HG03378 (cell line): ENCODE results near the gene PLEK.

ENCODE experiments used
- ATAC-seq: cut with Tn5 transposase; IDR thresholded peaks from one replicate; pipeline ENCODE4 v1.9.1; 2021; ENCODE audit warnings: mild to moderate bottlenecking, moderate library complexity; ENCODE audit not compliant: unreplicated experiment

Gene PLEK

DNA sequence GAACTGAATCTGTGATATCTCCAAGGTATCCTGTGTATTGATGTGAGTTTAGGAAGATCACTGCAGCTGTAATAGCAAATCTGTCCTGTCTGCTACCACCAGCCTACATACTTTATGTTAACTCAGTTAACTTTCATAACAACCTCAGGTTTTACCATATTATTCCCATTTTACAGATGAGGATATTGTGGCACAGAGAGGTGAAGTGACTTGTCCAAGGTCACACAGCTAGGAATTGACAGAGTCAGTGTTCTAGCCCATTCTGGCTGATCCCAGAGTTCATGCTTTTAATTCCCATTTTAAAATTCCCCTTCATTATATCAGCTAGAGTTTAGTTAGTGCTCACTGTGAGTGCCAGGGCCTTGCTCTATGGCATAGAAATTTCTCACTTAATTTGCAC, 49.4 kb downstream of the PLEK start:
- no peak for ATAC-seq

DNA sequence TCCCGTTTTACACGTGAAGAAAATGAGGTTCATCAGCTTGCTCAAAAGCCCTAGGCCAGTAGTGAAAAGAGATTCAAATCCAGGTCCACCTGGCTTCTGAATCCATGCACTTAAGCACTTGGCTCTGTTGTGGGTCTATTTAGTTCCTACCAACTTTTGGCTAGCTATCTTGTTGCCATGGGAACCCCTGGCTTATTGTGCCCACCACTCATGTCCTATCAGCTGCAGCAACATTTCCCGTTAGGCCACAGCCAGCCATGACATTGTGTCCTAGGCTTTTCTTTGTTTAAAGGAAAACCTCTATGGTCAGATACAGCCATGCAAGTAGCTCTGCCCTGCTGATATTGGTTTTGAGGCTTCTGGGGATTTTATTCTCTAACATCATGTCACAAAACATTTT, 49.8 kb downstream of the PLEK start:
- no peak for ATAC-seq

DNA sequence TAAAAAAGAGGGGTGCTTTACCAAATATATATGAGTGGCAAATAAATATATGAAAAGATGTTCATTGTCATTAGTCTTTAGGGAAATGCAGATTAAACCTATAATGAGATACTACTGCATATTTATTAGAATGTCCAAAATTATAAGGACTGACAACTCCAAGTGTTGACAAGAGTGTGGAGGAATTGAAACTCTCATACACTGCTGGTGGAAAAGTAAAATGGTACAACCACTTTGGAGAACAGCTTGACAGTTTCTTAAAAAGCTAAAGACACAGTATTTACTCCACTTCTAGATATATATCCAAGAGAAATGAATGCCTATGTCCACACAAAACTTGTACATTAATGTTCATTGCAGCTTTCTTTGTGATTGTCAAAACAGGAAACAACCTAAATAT, 50.4 kb downstream of the PLEK start:
- no peak for ATAC-seq

DNA sequence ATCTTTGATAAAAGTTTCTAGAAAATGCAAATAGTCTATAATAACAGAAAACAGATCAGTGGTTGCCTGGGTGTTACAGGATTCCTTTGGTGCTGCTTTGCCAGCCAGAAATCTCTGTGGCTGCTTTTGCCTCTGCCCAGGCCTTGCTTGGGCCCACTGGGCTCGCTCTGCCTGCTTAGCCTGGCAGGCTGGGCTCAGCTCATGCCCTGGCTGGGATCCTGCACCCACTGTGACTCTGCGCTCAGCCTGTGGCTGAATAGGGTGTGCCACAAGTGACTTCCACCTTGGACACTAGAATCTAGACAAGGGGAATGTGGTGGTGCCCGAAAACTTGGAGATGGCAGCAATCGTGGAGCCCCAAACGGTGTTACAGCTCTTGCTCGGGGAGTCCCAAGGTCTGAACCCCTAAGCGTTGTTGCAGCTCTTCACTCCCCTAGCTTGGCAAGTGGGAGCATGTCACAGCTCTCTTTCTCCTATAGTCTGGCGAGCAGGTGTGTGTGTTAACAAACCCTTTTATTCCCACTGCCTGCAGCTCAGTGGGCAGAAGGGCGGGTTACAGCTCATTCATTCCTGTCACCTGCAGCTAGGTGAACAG, 51.1 kb downstream of the PLEK start:
- no peak for ATAC-seq

DNA sequence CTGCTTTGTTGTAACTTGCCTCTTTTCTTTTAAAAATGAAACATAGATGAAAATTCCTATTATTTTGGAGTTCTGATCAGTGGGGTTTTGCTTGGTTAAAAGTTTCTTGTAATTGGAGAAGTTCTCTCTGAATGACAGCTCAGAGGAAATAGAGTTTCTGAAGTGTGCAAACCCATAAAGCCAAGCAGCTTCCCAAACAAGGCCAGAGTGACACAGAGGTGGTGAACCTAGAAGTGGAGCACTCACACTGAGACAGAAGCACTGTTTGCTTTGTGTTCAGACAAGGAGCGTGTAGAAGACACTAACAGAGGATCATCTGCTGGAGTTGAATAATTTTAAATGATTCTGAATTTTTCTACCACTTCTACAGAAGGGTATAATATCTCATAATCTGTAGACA, 52.8 kb downstream of the PLEK start:
- peak; percentile 41 for ATAC-seq

DNA sequence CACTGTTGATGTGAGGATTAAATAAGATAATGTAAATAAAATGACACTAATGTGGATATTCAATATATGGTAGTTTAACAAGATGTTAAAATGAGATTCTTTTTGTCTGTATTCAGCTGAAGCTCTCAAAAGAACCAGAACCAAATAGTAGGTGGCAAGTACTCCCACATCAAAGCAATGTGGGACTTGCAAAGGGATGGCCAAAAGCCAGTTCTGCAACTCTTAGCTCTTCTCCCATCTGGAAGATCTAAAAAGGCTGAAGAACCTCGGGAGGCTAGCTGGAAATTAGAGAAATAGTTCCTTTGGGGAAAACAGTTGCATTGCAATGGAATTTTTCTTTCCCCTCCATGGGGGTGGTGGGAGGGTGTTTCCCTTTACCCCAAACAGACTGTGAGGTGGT, 53.3 kb downstream of the PLEK start:
- no peak for ATAC-seq

DNA sequence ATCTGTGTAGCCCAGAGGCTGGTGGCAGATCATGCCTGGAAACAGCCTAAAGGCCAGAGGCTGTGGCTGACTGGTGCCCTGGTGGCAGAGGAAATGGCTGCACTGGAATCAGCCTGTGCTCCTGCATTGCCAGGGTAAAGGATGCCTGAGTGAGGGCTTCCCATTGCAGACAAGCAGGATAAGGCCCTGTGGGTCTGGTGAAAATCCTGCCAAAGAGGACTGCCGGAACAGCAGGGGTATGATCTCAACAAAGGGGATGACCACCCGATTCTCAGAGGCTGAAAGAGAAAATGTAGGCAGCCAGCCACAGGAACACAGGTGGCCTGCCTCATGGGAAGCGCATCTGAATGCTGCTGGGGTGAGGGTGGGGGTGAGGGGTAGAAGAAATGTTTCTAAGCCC, 53.8 kb downstream of the PLEK start:
- ATAC-seq = no peak

DNA sequence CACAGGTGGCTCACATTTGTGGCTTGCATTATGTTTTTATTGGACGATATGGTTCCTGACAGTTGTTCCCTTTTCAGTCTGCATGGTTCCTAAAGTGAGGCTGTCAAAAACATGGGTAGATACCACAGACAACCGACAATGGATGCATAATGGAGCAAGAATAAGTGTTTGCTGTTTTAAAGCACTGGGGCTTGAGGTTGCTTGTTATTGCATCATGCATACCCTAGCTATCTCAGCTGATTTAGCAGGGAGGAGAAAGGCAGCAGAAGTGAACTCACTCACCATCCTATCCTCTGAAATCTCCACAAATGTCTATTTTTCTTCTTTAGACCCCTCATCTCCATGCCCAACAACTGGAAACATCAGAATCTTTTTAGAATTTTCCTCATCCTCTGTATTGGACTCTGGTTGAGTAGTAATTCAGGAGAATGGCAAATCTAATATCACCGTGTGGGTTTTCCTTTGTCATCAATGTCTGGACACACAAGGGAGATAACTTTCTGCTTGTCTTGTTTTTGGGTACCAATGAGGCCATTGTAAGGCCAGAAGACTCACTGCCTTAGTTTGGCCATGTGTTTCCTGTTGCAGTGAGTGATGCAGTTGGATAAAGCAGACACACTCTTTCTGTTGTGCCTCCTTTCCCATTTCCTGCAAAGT, 55.3 kb downstream of the PLEK start:
- no peak for ATAC-seq

DNA sequence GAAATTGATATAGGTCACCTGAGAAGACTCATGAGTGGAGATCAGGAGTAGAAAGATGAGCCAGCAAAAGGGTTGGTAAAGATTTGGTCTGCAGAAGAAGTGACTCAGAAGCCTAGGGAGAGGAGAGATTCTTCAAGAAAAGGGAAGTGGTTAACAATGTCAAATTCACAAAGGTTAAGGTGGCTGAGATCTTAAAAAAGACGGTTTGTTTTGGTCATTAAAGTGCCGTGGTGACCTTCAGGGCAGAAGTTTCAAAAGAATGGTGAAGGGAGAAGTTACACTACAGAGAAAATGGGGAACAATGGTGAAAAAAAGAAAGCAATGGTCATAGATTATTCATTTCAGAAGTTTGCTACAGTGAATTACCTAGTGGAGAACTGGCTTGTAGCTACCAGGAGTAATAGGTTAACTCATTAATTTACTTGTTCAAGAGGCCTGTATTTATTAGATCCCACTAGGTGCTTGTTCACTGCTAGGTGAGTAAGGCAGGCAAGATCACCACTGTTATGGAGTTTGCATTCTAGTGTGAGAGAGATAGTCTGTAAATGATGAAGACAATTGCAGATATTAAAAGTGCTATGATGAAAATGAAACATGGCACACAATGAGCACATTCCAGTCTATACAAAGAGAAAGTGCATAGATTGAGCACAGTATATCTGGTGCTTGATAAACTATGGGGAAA, 59.0 kb downstream of the PLEK start:
- ATAC-seq = peak; percentile 84

DNA sequence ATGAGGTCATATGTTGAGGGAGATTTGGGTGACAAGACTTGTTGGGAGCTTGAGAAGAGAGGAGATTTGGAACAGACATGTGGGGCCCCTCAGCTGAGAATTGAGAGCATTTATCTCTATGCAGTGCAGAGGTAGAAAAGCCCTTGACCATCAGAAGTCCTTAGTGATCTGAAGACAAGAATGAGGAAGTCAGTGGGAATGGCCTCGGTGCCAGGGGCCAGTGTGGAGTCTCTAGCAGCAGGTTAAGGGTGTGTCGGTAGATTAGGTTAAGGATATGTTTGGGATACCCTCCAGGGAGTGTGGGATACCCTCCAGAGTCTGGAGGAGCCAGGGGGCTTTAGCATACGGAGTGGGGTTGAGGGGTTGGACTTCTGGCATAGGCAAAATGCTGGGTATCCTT, 60.4 kb downstream of the PLEK start:
- no peak for ATAC-seq

DNA sequence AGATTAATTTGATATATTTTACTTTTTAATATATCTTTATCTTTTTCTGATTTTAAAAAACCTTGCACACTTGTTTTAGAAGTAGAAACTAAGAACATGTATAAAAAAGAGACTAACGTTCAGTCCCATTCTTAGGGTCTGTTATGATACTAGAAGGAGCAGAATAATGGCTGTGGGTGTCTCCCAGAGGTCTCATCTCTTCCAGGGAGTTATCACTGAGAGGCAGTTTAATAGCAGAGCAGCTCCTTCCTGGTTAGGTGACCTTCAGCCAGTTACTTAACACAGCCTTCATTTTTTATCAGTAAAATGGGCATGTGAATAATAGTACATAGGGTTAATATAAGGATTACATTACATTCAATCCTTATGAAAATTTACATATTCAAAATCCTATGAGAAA, 61.4 kb downstream of the PLEK start:
- no peak for ATAC-seq

DNA sequence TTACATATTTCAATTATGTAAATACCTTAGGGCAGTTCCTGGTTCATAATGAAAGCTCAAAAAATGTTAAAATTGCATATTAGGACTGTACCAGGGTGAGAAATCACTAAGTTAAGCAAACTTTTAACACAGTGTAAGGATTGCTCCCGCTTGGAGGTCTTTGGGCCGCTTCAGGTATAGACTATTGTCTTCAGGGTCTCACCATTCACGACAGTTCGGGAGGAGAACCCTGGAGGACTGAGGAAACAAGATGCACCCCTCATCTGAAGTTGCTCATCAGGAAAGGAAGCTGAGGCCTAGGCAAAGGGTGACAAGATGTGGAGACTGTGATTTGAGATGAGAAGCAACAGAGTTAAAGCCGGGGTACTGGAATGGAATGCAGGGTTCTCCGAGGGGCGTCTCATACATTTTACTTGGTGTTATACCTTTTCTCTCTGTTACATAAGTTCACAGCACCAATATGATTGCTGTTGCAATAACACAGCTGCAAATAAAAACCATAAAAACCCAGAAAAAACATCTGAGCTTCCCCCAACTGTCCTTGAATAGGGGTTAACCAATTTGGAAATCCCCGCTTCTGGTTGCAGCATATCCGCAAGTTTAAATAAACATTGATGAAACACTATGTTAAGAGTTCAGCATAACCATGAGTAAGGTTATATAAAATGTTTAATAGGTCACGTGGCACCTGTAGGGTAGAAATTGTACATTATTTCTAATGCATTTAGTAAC, 61.9 kb downstream of the PLEK start:
- ATAC-seq = no peak

DNA sequence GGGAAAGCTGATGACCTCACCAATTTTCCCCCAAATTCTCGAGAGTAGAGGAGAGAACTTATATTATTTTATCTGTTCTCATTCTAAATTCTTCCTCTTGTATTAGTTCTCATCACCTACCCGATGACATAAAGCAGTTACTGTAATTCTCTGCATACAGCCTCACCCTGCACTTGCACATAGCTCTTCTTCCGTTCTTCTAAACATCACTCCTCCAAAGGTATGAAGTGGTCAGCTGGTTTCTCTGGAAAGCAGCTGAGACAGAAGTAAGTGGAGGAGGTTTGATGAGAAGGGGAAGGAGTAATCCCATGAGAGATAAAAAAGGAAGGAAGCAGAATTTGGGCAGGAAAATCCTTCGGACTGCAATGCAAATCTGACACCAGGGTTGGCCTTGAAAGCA, 63.0 kb downstream of the PLEK start:
- ATAC-seq = no peak

DNA sequence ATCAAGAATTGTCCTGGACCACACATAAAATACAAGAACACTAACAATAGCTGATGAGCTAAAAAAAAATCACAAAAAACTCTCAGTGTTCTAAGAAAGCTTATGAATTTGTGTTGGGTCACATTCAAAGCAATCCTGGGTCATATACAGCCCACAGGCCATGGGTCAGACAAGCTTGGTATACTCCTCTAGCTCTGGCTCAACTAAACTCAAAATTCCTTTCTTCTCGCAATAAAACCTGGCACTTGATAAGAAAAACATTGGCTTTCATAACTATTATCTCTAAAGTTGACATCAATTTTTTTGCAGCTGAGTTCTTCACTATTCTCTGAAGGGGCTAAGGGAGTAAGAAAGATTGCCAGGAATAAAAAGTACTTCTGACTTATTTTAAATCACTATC, 63.7 kb downstream of the PLEK start:
- ATAC-seq = no peak

DNA sequence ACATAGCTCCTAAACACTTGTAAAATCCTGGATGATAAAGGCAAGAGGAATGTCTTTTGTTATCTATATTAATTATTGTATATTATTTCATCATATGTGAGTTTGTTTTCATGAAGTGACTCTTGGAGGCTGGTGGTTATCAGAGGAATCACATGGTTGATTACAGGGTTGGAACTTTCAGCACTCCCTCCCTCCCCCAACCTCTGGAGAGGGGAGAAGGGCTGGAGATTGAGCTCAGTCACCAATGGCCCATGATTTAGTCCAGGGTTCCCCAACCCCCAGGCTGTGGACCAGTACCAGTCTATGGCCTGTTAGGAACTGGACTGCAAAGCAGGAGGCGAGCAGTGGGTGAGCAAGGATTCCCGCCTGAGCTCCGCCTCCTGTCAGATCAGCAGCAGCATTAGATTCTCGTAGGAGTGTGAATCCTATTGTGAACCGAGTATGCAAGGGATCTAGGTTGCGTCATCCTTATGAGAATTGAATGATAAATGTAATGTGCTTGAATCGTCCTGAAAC, 64.3 kb downstream of the PLEK start:
- ATAC-seq = no peak

DNA sequence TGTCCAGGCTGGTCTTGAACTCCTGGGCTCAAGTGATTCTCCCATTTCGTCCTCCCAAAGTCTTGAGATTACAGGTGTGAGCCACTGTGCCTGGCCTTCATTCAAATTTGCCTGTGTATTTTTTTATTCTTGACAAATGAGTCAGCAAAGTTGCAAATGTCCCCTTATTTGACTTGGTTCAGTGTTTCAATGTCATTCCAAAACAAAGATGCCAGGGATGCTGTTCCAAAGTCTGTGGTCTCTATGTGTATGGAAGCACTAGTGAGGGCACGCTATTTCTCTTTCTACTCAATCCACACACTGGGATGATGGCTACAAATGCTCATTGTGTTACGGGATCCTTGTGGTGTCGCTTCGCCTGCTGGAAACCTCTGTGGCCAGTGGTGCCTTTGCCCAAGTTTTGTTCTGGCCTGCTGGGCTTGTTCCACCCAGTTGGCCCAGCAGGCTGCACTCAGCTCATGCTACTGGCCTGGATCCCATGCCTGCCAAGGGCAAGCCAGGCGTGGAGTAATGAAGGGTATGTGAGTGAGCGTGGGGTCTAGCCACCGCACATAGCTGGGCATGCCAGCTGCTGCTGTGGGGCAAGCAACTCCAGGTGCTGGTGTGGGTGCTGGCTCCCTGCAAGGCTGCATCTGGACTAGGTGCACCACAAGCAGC, 66.4 kb downstream of the PLEK start:
- no peak for ATAC-seq

DNA sequence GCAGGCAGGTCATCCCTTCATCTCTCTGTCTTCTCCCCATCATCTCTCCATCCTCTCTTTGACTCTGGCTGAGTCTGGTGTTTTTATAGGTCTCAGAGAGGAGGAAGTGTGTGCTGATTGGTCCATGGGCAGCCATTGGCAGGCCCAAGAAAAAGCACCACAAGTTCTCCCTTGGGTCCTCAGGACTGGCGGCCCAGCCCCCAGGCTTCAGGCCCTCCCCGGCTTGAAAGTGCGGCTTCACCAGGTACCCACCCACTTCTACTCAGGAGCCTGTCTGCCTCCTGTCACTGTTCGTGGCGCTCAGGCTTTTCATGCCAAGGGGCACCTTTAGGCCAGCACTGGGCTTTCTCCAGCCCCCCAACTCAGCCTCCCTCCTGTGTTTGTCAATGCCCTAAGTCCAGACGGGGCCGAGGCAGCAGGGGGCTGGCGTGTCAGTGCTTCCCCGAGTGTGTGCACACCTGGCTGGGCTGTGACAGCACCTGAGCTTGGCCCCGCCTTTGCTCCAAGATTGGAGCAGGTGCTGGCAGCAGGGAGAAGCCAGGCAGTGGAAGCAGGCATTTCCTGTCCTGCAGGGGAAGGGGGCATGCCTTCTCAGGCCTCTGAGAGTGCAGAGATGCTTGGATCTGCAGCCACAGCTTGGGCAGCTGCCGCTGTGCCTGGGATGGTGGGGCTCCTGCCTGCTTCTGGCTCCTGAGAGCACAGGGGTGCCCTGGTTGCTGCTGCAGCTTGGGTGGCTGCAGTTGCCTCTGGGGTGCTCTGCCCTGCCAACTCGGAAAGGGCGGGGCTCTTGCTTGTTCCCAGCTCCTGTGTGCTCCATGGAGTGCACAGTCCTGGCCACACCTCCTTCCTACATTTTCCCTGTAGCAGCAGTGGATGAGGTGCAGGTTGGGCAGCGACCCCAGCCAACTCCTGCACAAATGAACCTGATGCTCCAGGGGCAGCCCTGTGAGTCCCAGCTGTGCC, 67.9 kb downstream of the PLEK start:
- ATAC-seq = no peak

DNA sequence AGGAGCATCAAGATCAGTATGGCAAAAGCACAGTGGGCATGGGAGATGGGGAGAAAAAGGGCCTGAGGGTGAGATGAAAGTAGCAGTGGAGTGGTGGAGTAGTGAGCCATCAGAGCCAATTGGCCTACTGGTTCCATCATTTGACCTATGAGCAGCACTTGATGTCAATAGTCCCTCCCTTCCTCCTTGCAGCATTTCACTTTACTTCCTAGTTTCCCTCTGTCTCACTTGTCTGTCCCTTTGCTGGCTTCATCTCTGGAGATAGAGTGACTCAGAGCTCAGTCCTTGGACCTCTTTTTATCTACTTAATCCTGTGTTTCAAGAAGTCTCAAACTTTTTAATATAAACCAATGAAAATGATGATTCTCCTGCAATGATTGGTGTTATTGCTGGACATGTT, 69.9 kb downstream of the PLEK start:
- ATAC-seq = no peak

DNA sequence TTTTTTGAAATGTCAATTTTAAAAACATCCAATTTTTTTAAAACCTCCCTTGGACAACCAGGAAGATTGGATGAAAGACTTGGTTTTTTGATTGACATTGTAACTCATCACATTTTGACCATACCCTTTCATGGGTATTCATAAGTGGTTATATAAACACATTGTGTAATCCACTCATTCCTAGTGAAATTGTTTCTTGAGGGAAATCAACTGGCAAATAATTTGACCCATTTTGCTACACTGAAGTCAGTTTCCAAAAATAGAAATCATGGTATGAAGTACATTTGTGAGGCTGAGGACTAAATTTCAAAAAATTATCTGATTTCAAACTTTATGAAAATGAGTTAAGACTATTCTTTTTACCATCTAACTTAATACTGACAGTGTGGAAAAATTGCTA, 70.5 kb downstream of the PLEK start:
- no peak for ATAC-seq

DNA sequence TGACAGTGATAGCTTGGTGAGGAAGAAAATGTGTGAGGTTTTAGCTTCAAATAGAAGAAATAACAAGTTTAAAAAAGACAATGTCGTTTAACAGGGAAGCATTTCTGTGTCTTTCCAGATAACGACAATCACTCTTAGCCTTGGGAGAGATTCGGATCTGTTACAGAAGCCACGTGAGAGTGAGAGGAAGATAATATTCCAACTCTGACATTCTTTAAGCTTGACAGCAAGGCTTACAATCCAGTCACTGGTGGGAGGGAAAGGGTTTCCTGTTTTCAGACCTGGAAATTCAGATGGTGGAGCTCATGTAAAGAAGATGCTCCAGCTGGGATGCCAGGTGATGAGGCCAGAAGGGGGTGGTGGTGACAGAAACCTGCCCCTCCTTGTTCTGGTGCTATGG, 71.2 kb downstream of the PLEK start:
- no peak for ATAC-seq
